Measurements from ENCODE around the gene RNF208. TPM values are rescaled to one million over a fixed set of nuclear protein-coding genes. Genes with fewer than 3 reads are reported as not detected.

Gene RNF208
- total and polyA plus RNA-seq, 2 of the 4 experiments (the other 2 are of a cell fraction), result 1.2 TPM; not detected in 1

- Histone ChIP-seq H4K20me1 (ENCODE audit: insufficient read depth, low read length) (no peaks in the 10 kb centered on the region), H3K9ac (ENCODE audit: low read depth, low read length) (no peak overlapping the region), H2AK9ac (replicated peaks; ENCODE audit: low read depth, low read length, poor library complexity) (no peak overlapping the region), H4K8ac (ENCODE audit: low read depth in 2 of 2, low read length in 2 of 2) (no peak overlapping the region), H3K79me1 (ENCODE audit: low read depth in 1 of 2, low read length in 2 of 2) (no peaks in the 10 kb centered on the region), H3K27me3 (ENCODE audit: control insufficient read depth, insufficient read depth, low read length) (peaks cover 1% of the 10 kb centered on the region; the same call in 1 of the 2 replicates), H3K23ac (ENCODE audit: low read depth, low read length) (no peak overlapping the region), H3K4me3 (ENCODE audit: insufficient read depth, low read depth, low read length) (no peak overlapping the region), H3K9me1 (ENCODE audit: insufficient read depth, low read length) (no peaks in the 10 kb centered on the region), H3K56ac (ENCODE audit: extremely low read depth, insufficient read depth, low read length) (no peak overlapping the region), H2BK120ac (ENCODE audit: low read depth, low read length) (no peak overlapping the region), H2BK15ac (ENCODE audit: low read depth, low read length) (no peak overlapping the region), H2BK20ac (ENCODE audit: low read depth, low read length) (no peak overlapping the region), H4K5ac (ENCODE audit: low read depth, low read length) (no peak overlapping the region), H2BK5ac (ENCODE audit: low read depth, low read length, poor library complexity, severe bottlenecking) (no peak overlapping the region), H4K91ac (ENCODE audit: insufficient read depth, low read depth, low read length) (no peak overlapping the region), H3K18ac (ENCODE audit: low read depth, low read length) (no peak overlapping the region), H3K4me1 (ENCODE audit: control insufficient read depth, insufficient read depth, low read length) (peaks cover 5% of the 10 kb centered on the region; the same call in 1 of the 2 replicates), H3K36me3 (ENCODE audit: control insufficient read depth, insufficient read depth, low read length) (no peaks in the 10 kb centered on the region), H3K4ac (ENCODE audit: low read depth, low read length) (no peak overlapping the region), H2AFZ (replicated peaks; ENCODE audit: low read length, poor library complexity) (no peak overlapping the region), H2AK5ac (ENCODE audit: low read depth, low read length) (no peak overlapping the region), H3K27ac (ENCODE audit: insufficient read depth, low read length) (no peak overlapping the region), H3K4me2 (ENCODE audit: low read depth, low read length) (no peak overlapping the region), H3K14ac (replicated peaks; ENCODE audit: low read depth, low read length) (no peak overlapping the region), H3K9me3 (ENCODE audit: control insufficient read depth, insufficient read depth, low read length) (no peaks in the 10 kb centered on the region)
- ATAC-seq (ENCODE audit: low read depth) (no peak), DNase-seq (no peak)
- in situ Hi-C loops (cut with MboI; ENCODE audit: low sequenced_read_pairs) (loop anchor here (5.0 kb wide), 1 partner anchor 106 kb away; no protein-coding TSS in a partner anchor), intact Hi-C loops (cut with micrococcal nuclease) (no loop called here), dilution Hi-C loops (cut with HindIII; ENCODE audit: low sequenced_read_pairs, unreplicated experiment) (no loop called here)
- WGBS, 2 experiments (ENCODE audit: extremely low coverage in 2 of 2, insufficient read length in 1 of 2), result 74% methylated on average over 12 of the region's 29 CpGs; no CpG with 5 or more reads in 1 of the 2 experiments
- TF ChIP-seq FOS (IDR thresholded peaks at IDR 0.05; ENCODE audit: low read depth, low read length), result no peak
- no peak for TF ChIP-seq MXI1 (IDR thresholded peaks at IDR 0.05; ENCODE audit: borderline replicate concordance, low read depth, low read length)
- TF ChIP-seq SMC3 (IDR thresholded peaks at IDR 0.05; ENCODE audit: low read depth, low read length), result no peak
- TF ChIP-seq BHLHE40 (IDR thresholded peaks at IDR 0.05; ENCODE audit: low read depth, low read length), result no peak
- TF ChIP-seq, protein P1, sequence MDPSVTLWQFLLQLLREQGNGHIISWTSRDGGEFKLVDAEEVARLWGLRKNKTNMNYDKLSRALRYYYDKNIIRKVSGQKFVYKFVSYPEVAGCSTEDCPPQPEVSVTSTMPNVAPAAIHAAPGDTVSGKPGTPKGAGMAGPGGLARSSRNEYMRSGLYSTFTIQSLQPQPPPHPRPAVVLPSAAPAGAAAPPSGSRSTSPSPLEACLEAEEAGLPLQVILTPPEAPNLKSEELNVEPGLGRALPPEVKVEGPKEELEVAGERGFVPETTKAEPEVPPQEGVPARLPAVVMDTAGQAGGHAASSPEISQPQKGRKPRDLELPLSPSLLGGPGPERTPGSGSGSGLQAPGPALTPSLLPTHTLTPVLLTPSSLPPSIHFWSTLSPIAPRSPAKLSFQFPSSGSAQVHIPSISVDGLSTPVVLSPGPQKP (IDR thresholded peaks at IDR 0.05; ENCODE audit: borderline replicate concordance, low read depth, low read length), result no peak
- TF ChIP-seq, protein P2, sequence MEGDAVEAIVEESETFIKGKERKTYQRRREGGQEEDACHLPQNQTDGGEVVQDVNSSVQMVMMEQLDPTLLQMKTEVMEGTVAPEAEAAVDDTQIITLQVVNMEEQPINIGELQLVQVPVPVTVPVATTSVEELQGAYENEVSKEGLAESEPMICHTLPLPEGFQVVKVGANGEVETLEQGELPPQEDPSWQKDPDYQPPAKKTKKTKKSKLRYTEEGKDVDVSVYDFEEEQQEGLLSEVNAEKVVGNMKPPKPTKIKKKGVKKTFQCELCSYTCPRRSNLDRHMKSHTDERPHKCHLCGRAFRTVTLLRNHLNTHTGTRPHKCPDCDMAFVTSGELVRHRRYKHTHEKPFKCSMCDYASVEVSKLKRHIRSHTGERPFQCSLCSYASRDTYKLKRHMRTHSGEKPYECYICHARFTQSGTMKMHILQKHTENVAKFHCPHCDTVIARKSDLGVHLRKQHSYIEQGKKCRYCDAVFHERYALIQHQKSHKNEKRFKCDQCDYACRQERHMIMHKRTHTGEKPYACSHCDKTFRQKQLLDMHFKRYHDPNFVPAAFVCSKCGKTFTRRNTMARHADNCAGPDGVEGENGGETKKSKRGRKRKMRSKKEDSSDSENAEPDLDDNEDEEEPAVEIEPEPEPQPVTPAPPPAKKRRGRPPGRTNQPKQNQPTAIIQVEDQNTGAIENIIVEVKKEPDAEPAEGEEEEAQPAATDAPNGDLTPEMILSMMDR (conservative IDR thresholded peaks at IDR 0.05; ENCODE audit: low read depth, low read length), result no peak
- TF ChIP-seq NFE2L2 (IDR thresholded peaks at IDR 0.05; ENCODE audit: low read depth, low read length), result no peak
- TF ChIP-seq CHD1 (IDR thresholded peaks at IDR 0.05; ENCODE audit: low read depth, low read length), result no peak
- TF ChIP-seq MAZ (IDR thresholded peaks at IDR 0.05; ENCODE audit: borderline replicate concordance, low read depth, low read length), result no peak
- no peak for TF ChIP-seq POLR2A (IDR thresholded peaks at IDR 0.05; ENCODE audit: low read depth, low read length)
- TF ChIP-seq RAD21 (IDR thresholded peaks at IDR 0.05; ENCODE audit: low read length), result no peak
- no peak for TF ChIP-seq MAFK (IDR thresholded peaks at IDR 0.05; ENCODE audit: low read depth, low read length)
- no TSS peak for BruUV-seq (replicated peaks)
- ChIA-PET CTCF (no interaction called here), POLR2A (ENCODE audit: unreplicated experiment) (no interaction called here)
These were observed 6.5 kb upstream of the RNF208 start for GRCh38 chr9:137228506-137228967.
